Measurements from ENCODE around the gene KLK10. TPM values are rescaled to one million over a fixed set of nuclear protein-coding genes. Genes with fewer than 3 reads are reported as not detected.

The KLK10 gene
- polyA plus RNA-seq, 1 donor (not counting 4 experiments of a cell fraction or from before 2014, with no cell fraction given): 56.3 TPM

GRCh38 chr19:51009061-51009891 is 10.2 kb downstream of the KLK10 start:
- Histone ChIP-seq H3K4me3 (ENCODE audit: control insufficient read depth in 2 of 3, extremely low read depth in 1 of 3, insufficient read depth in 2 of 3, low read depth in 1 of 3, low read length in 3 of 3) (peak overlapping the region in 1 of 3 experiments; percentile 31), H4K20me1 (ENCODE audit: control insufficient read depth, extremely low read depth, insufficient read depth, low read length) (no peaks in the 10 kb centered on the region), H2AFZ (ENCODE audit: control insufficient read depth, low read length) (no peak overlapping the region)

GRCh38 chr19:51007488-51007887 is 12.0 kb downstream of the KLK10 start:
- no peaks in the 10 kb centered on the region for H3K36me3 ChIP-seq (ENCODE audit: control insufficient read depth in 2 of 2, extremely low read depth in 1 of 2, insufficient read depth in 2 of 2, low read length in 2 of 2)
- H3K4me3 ChIP-seq (ENCODE audit: control insufficient read depth in 2 of 3, extremely low read depth in 1 of 3, insufficient read depth in 2 of 3, low read depth in 1 of 3, low read length in 3 of 3): no peak overlapping the region
- H3K4me1 ChIP-seq (ENCODE audit: control insufficient read depth, extremely low read depth, insufficient read depth, low read length): peaks cover 32% of the 10 kb centered on the region
- H2AFZ ChIP-seq (ENCODE audit: control insufficient read depth, low read length): no peak overlapping the region
- TF ChIP-seq CTCF (optimal IDR thresholded peaks at IDR 0.05 in 1 of 3, IDR thresholded peaks at IDR 0.05 in 1 of 3, conservative IDR thresholded peaks at IDR 0.05 in 1 of 3; ENCODE audit: extremely low read depth in 1 of 3, insufficient read depth in 2 of 3, low read length in 3 of 3): no peak
- no peak for TF ChIP-seq EZH2 (IDR thresholded peaks at IDR 0.05; ENCODE audit: low read length)
- no peak for DNase-seq (ENCODE audit: low read depth, low spot score)
- FAIRE-seq: peak; percentile 43
- no peak overlapping the region for H3K4me2 ChIP-seq (ENCODE audit: control insufficient read depth, extremely low read depth, insufficient read depth, low read depth, low read length)
- dilution Hi-C loops (cut with MboI; ENCODE audit: extremely low pct_ligation_motif_present, low sequenced_read_pairs): no loop called here
- no peak overlapping the region for H3K9ac ChIP-seq (ENCODE audit: control insufficient read depth, extremely low read depth, insufficient read depth, low read length)
- no peaks in the 10 kb centered on the region for H3K79me2 ChIP-seq (ENCODE audit: control insufficient read depth, insufficient read depth, low read length)
- H3K9me3 ChIP-seq (ENCODE audit: control insufficient read depth, low read depth, low read length): no peaks in the 10 kb centered on the region
- H4K20me1 ChIP-seq (ENCODE audit: control insufficient read depth, extremely low read depth, insufficient read depth, low read length): no peaks in the 10 kb centered on the region
- no peaks in the 10 kb centered on the region for H3K9me1 ChIP-seq (ENCODE audit: control insufficient read depth, extremely low read depth, insufficient read depth, low read length)
- no peak overlapping the region for H3K27ac ChIP-seq (ENCODE audit: control insufficient read depth, insufficient read depth, low read length)
- H3K27me3 ChIP-seq (ENCODE audit: control insufficient read depth, extremely low read depth, insufficient read depth, low read length): no peaks in the 10 kb centered on the region

More at GRCh38 chr19:51009061-51009891, 10.2 kb downstream of the KLK10 start:
- TF ChIP-seq EZH2 (IDR thresholded peaks at IDR 0.05; ENCODE audit: low read length) (no peak), CTCF (optimal IDR thresholded peaks at IDR 0.05 in 1 of 3, IDR thresholded peaks at IDR 0.05 in 1 of 3, conservative IDR thresholded peaks at IDR 0.05 in 1 of 3; ENCODE audit: extremely low read depth in 1 of 3, insufficient read depth in 2 of 3, low read length in 3 of 3) (no peak)
- FAIRE-seq (peak; percentile 32), DNase-seq (ENCODE audit: low read depth, low spot score) (no peak)
- no peaks in the 10 kb centered on the region for H3K79me2 ChIP-seq (ENCODE audit: control insufficient read depth, insufficient read depth, low read length)
- peaks cover under 1 to 4% of the 10 kb centered on the region in 2 experiments for H3K36me3 ChIP-seq (ENCODE audit: control insufficient read depth in 2 of 2, extremely low read depth in 1 of 2, insufficient read depth in 2 of 2, low read length in 2 of 2)
- H3K9me1 ChIP-seq (ENCODE audit: control insufficient read depth, extremely low read depth, insufficient read depth, low read length): no peaks in the 10 kb centered on the region
- dilution Hi-C loops (cut with MboI; ENCODE audit: extremely low pct_ligation_motif_present, low sequenced_read_pairs): no loop called here
- H3K27me3 ChIP-seq (ENCODE audit: control insufficient read depth, extremely low read depth, insufficient read depth, low read length): no peaks in the 10 kb centered on the region
- peaks cover 38% of the 10 kb centered on the region for H3K4me1 ChIP-seq (ENCODE audit: control insufficient read depth, extremely low read depth, insufficient read depth, low read length)
- H3K9me3 ChIP-seq (ENCODE audit: control insufficient read depth, low read depth, low read length): no peaks in the 10 kb centered on the region
- peak overlapping the region; percentile 62 for H3K4me2 ChIP-seq (ENCODE audit: control insufficient read depth, extremely low read depth, insufficient read depth, low read depth, low read length)
- H3K27ac ChIP-seq (ENCODE audit: control insufficient read depth, insufficient read depth, low read length): peak overlapping the region; percentile 54
- H3K9ac ChIP-seq (ENCODE audit: control insufficient read depth, extremely low read depth, insufficient read depth, low read length): peak overlapping the region; percentile 54
